Activated T-helper 9 cell treated with anti-CD3 and anti-CD28 coated beads, Interleukin-2, amount 50 U/mL, for 16 hours (primary cell): ENCODE measurements around the gene FALEC.

ENCODE experiments used
- DNase-seq: peaks from one replicate; pipeline ENCODE4 v3.0.0-alpha.2; 2020; ENCODE audit warnings: low read depth

Gene FALEC

GRCh38 chr1:150511985-150512660 lies 3.4 kb upstream of the FALEC start:
- no peak for DNase-seq

- no peak for DNase-seq
Measured at GRCh38 chr1:150512846-150513245, 2.7 kb upstream of the FALEC start.

GRCh38 chr1:150513351-150513791 lies 2.2 kb upstream of the FALEC start:
- DNase-seq = no peak

- DNase-seq = no peak
Measured at GRCh38 chr1:150514260-150514659, 1.3 kb upstream of the FALEC start.

- no peak for DNase-seq
Measured at GRCh38 chr1:150514913-150515327, 632 bp upstream of the FALEC start.

GRCh38 chr1:150516050-150516591 lies 569 bp downstream of the FALEC start:
- no peak for DNase-seq

GRCh38 chr1:150516616-150517015 lies 1.1 kb downstream of the FALEC start:
- DNase-seq = no peak

- DNase-seq = no peak
Measured at GRCh38 chr1:150521196-150521968, 5.8 kb downstream of the FALEC start.

- DNase-seq = no peak
Measured at GRCh38 chr1:150525348-150525747, 9.8 kb downstream of the FALEC start.

GRCh38 chr1:150528196-150528595 lies 12.6 kb downstream of the FALEC start:
- DNase-seq = no peak

- no peak for DNase-seq
Measured at GRCh38 chr1:150529017-150529416, 13.5 kb downstream of the FALEC start.

- no peak for DNase-seq
Measured at GRCh38 chr1:150530491-150531159, 15.1 kb downstream of the FALEC start.

- no peak for DNase-seq
Measured at GRCh38 chr1:150532860-150533259, 17.3 kb downstream of the FALEC start.

GRCh38 chr1:150534002-150534401 lies 18.4 kb downstream of the FALEC start:
- no peak for DNase-seq

GRCh38 chr1:150535511-150536287 lies 20.1 kb downstream of the FALEC start:
- DNase-seq = no peak

GRCh38 chr1:150536836-150537731 lies 21.5 kb downstream of the FALEC start:
- no peak for DNase-seq

GRCh38 chr1:150537732-150538684 lies 22.5 kb downstream of the FALEC start:
- no peak for DNase-seq

- no peak for DNase-seq
Measured at GRCh38 chr1:150543500-150544143, 28.1 kb downstream of the FALEC start.

GRCh38 chr1:150544204-150544603 lies 28.7 kb downstream of the FALEC start:
- DNase-seq = no peak
